ENCODE data around the gene ABHD2.
"Not testable (repeated sequence)": the region's sequence is repeated elsewhere in the genome, so short reads cannot be mapped to it uniquely, and the experiment has no call there.

Gene ABHD2

GRCh38 chr15:89129123-89129815 is 41.0 kb downstream of the ABHD2 start:
- no peak overlapping the region for H3K27ac Mint-ChIP-seq
- peaks cover 16% of the 10 kb centered on the region for H3K36me3 Mint-ChIP-seq (ENCODE audit: low read depth)
- H3K27me3 Mint-ChIP-seq (ENCODE audit: low read depth): no peaks in the 10 kb centered on the region
- peaks cover 21% of the 10 kb centered on the region for H3K4me1 Mint-ChIP-seq (ENCODE audit: low read depth)
- no peaks in the 10 kb centered on the region for H3K9me3 Mint-ChIP-seq
- no peak overlapping the region for H3K4me3 Mint-ChIP-seq

DNA sequence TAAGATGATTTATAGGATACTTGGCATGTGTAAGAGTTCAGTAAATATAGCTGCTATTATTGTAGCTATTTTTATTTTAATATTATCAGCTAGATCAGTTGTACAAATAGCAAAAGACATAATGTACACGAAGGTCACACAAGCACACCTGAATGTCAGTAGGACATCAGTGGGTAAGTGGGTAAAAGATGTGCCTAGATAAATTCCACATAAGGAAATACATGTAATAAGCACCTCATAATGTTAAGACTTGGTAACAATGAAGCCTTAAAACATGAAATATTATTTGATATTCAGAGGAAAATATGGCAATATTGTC is 41.5 kb downstream of the ABHD2 start:
- H3K4me1 Mint-ChIP-seq (ENCODE audit: low read depth): peaks cover 21% of the 10 kb centered on the region
- no peak overlapping the region for H3K27ac Mint-ChIP-seq
- H3K4me3 Mint-ChIP-seq: no peak overlapping the region
- no peaks in the 10 kb centered on the region for H3K27me3 Mint-ChIP-seq (ENCODE audit: low read depth)
- no peaks in the 10 kb centered on the region for H3K9me3 Mint-ChIP-seq
- peaks cover 16% of the 10 kb centered on the region for H3K36me3 Mint-ChIP-seq (ENCODE audit: low read depth)

GRCh38 chr15:89130201-89130600 is 41.9 kb downstream of the ABHD2 start:
- Mint-ChIP-seq H3K27me3 (ENCODE audit: low read depth) (no peaks in the 10 kb centered on the region), H3K4me3 (no peak overlapping the region), H3K27ac (no peak overlapping the region), H3K4me1 (ENCODE audit: low read depth) (peaks cover 21% of the 10 kb centered on the region), H3K36me3 (ENCODE audit: low read depth) (peaks cover 16% of the 10 kb centered on the region), H3K9me3 (no peaks in the 10 kb centered on the region)

DNA sequence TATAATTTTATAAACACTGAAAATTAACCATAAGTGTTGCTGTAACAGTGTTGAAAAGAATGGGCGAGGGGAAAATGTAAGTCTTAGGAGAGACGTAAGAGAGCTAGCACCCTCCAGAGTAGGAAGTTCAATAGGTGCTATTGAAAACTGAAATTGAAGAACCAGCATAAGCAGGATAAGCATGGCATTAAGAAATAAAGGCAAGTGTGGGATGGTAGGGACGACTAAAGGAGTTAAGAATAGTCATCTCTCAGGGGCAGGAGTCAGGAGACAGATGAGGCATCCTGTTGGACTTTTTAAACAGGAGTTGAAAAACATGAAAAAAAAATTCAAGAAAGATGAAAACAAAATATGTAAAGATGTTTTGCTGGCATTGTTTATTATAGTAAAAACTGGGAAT is 43.5 kb downstream of the ABHD2 start:
- Mint-ChIP-seq H3K27me3 (ENCODE audit: low read depth) (no peaks in the 10 kb centered on the region), H3K9me3 (no peaks in the 10 kb centered on the region), H3K27ac (no peak overlapping the region), H3K4me1 (ENCODE audit: low read depth) (peaks cover 32% of the 10 kb centered on the region), H3K36me3 (ENCODE audit: low read depth) (peaks cover 15% of the 10 kb centered on the region), H3K4me3 (no peak overlapping the region)

DNA sequence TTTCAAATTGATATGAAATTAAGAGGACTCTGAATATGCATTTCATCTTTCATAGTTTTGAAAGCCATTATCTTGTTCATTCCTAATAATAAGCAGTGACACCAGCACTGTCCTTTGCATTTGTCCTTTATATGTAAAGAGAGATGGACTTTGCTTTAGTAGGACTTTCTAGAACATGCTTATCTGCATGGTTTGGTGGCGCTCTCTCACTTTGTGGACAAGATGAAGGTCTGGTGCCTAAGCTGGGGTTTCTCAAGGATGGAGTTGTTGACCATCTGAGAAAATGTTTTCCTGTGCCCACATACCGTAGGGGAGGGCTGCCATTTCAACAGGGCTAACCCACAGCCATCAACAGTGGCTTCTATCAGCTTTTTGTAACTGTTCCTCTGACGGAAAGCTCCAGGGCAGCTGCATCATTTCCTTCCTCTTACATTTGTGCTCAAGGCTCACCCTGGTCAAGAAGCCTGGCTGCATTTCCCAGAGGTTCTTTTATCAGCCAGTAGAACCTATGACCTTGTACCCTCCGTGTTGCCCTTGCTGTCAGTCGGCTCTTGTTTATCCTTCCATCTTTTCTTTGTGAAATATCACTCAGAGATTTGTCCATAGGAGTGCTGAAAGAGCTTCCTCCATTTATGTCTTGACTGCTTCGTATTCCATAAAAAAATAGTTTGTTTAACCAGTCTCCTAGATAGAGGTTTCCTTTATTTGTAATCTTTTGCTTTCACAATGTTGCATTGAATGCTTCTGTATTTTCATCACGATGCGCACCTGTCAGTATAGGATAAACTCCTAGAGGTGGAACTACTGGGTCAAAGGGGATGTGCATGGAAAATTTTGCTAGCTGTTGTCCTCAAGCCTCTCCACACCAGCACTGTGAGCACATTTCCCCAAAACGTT is 44.6 kb downstream of the ABHD2 start:
- H3K4me3 Mint-ChIP-seq: no peak overlapping the region
- H3K4me1 Mint-ChIP-seq (ENCODE audit: low read depth): peaks cover 38% of the 10 kb centered on the region
- H3K9me3 Mint-ChIP-seq: no peaks in the 10 kb centered on the region
- H3K27ac Mint-ChIP-seq: peak overlapping the region; percentile 59
- peaks cover 15% of the 10 kb centered on the region for H3K36me3 Mint-ChIP-seq (ENCODE audit: low read depth)
- H3K27me3 Mint-ChIP-seq (ENCODE audit: low read depth): no peaks in the 10 kb centered on the region

DNA sequence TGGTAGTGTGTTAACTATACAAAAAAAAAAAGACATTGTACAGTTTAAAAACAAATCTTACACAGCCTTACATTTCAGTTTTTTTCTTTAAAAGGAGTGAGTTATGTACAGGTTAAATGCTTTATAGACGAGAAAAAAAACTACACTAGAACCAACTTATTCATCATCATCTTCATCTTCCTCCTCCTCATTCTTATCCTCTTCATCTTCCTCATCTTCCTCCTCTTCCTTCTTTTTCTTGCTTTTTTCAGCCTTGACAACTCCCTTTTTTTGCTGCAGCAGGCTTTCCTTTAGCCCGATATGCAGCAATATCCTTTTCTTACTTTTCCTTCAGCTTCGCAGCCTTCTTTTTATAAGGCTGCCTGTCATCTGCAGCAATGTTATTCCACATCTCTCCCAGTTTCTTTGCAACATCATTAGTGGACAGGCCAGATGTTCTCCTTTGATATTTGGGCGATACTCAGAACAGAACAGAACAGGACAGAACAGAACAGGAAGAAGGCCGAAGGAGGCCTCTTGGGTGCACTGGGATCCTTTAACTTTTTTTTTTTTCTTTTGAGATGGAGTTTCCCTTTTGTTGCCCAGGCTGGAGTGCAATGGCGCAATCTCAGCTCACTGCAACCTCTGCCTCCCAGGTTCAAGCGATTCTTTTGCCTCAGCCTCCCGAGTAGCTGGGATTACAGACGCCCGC is 47.3 kb downstream of the ABHD2 start:
- H3K27ac Mint-ChIP-seq; H3K9me3 Mint-ChIP-seq; H3K4me3 Mint-ChIP-seq; H3K27me3 Mint-ChIP-seq (ENCODE audit: low read depth): not testable (repeated sequence)
- Mint-ChIP-seq H3K36me3 (ENCODE audit: low read depth) (peaks cover 16% of the 10 kb centered on the region), H3K4me1 (ENCODE audit: low read depth) (peaks cover 41% of the 10 kb centered on the region)

- H3K27me3 Mint-ChIP-seq (ENCODE audit: low read depth): no peaks in the 10 kb centered on the region
- no peak overlapping the region for H3K4me3 Mint-ChIP-seq
- H3K4me1 Mint-ChIP-seq (ENCODE audit: low read depth): peaks cover 38% of the 10 kb centered on the region
- peaks cover 13% of the 10 kb centered on the region for H3K36me3 Mint-ChIP-seq (ENCODE audit: low read depth)
- no peaks in the 10 kb centered on the region for H3K9me3 Mint-ChIP-seq
- H3K27ac Mint-ChIP-seq: no peak overlapping the region
These were observed 48.0 kb downstream of the ABHD2 start for GRCh38 chr15:89136078-89136806.

GRCh38 chr15:89136818-89137772 is 48.8 kb downstream of the ABHD2 start:
- H3K27me3 Mint-ChIP-seq (ENCODE audit: low read depth): no peaks in the 10 kb centered on the region
- no peak overlapping the region for H3K4me3 Mint-ChIP-seq
- peaks cover 35% of the 10 kb centered on the region for H3K4me1 Mint-ChIP-seq (ENCODE audit: low read depth)
- no peak overlapping the region for H3K27ac Mint-ChIP-seq
- H3K9me3 Mint-ChIP-seq: no peaks in the 10 kb centered on the region
- H3K36me3 Mint-ChIP-seq (ENCODE audit: low read depth): peaks cover 11% of the 10 kb centered on the region

DNA sequence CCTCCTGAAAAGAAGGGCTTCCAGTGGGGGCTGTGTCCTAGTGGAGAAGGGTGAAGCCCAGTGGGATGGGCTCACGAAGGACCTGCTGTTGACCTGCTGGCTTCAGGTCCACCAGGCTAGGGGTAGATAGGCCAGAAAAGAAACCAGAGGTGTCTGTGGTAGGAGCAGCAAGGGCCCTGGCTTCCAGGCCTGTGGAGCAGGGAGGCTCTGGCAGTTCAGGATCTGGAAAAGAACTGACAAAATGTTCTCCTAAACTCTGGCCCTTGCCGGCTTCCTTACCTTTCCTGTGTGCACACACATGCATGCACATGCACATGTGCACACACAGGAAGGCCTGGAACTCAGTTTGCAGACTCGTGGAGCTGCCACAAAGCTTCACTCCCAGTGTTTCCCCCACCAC is 49.7 kb downstream of the ABHD2 start:
- H3K9me3 Mint-ChIP-seq: no peaks in the 10 kb centered on the region
- no peak overlapping the region for H3K27ac Mint-ChIP-seq
- peaks cover 35% of the 10 kb centered on the region for H3K4me1 Mint-ChIP-seq (ENCODE audit: low read depth)
- no peak overlapping the region for H3K4me3 Mint-ChIP-seq
- H3K27me3 Mint-ChIP-seq (ENCODE audit: low read depth): no peaks in the 10 kb centered on the region
- peaks cover 11% of the 10 kb centered on the region for H3K36me3 Mint-ChIP-seq (ENCODE audit: low read depth)

DNA sequence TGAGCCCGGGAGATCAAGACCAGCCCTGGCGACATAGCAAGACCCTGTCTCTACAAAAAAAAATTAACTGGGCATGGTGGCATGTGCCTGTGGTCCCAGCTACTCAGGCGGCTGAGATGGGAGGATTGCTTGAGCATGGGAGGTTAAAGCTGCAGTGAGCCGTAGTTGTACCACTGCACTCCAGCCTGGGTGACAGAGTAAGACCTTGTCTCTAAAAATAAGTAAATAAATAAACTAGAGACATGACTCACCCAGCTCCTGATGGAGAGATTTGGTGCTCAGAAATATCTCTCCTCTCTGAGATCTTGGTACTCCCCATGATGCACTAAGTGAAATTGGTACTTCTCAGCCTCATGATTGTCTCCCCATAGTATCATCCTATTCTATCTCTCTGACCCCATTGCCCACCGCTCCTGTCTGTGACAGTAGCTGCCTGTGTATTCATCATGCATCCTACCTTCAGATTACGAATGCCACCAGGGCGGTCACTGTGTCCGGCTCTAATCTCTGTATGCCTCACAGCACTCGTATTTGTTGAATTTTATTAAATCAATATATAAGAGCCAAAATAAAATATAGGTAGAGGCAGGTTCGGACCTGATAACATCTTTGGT is 50.9 kb downstream of the ABHD2 start:
- H3K36me3 Mint-ChIP-seq (ENCODE audit: low read depth): peaks cover 11% of the 10 kb centered on the region
- H3K4me3 Mint-ChIP-seq: no peak overlapping the region
- H3K27me3 Mint-ChIP-seq (ENCODE audit: low read depth): no peaks in the 10 kb centered on the region
- H3K27ac Mint-ChIP-seq: no peak overlapping the region
- H3K4me1 Mint-ChIP-seq (ENCODE audit: low read depth): peaks cover 36% of the 10 kb centered on the region
- H3K9me3 Mint-ChIP-seq: no peaks in the 10 kb centered on the region

GRCh38 chr15:89139613-89140499 is 51.6 kb downstream of the ABHD2 start:
- H3K9me3 Mint-ChIP-seq: no peaks in the 10 kb centered on the region
- H3K27ac Mint-ChIP-seq: no peak overlapping the region
- H3K4me1 Mint-ChIP-seq (ENCODE audit: low read depth): peaks cover 36% of the 10 kb centered on the region
- H3K36me3 Mint-ChIP-seq (ENCODE audit: low read depth): peaks cover 14% of the 10 kb centered on the region
- H3K27me3 Mint-ChIP-seq (ENCODE audit: low read depth): no peaks in the 10 kb centered on the region
- H3K4me3 Mint-ChIP-seq: no peak overlapping the region

- Mint-ChIP-seq H3K9me3 (no peaks in the 10 kb centered on the region), H3K27me3 (ENCODE audit: low read depth) (no peaks in the 10 kb centered on the region), H3K4me3 (no peak overlapping the region), H3K36me3 (ENCODE audit: low read depth) (peaks cover 12% of the 10 kb centered on the region), H3K4me1 (ENCODE audit: low read depth) (peaks cover 34% of the 10 kb centered on the region), H3K27ac (no peak overlapping the region)
These were observed 52.3 kb downstream of the ABHD2 start for GRCh38 chr15:89140595-89140994.

Data from T-helper 1 cell treated with Interleukin-12 subunit alpha and Interleukin-12 subunit beta and Interleukin-4 antibody, amounts not matched to agents 30 μg/mL and 1 μg/mL, for 36 hours (primary cell).